OCI-M2 (cell line): ENCODE data around the gene NSUN2.
"Not testable (repeated sequence)": the region's sequence is repeated elsewhere in the genome, so short reads cannot be mapped to it uniquely, and the experiment has no call there.

ENCODE experiments used
- DNase-seq: peaks from one replicate; lab custom pipeline; 2025; ENCODE audit not compliant: unreplicated experiment; lab: John Stamatoyannopoulos, UW

The NSUN2 gene

DNA sequence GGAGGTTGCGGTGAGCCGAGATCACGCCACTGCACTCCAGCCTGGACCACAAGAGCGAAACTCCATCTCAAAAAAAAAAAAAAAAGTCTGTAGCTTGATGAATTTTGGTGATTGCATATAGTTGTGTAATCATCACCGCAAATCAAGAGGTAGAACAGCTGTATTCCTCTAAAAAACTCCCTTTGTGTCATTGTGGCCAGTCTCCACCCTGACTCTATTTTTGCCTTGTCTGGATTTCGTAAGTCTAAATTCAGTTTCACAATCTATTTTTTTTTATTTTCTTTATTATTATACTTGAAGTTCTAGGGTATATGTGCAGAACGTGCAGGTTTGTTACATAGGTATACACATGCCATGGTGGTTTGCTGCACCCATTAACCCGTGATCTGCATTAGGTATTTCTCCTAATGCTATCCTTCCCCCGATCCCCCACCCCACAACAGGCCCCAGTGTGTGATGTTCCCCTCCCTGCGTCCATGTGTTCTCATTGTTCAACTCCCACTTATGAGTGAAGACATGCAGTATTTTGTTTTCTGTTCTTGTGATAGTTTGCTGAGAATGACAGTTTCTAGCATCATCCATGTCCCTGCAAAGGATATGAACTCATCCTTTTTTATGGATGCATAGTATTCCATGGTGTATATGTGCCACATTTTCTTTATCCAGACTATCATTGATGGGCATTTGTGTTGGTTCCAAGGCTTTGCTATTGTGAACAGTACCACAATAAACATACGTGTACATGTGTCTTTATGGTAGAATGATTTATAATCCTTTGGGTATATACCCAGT is 12.9 kb upstream of the NSUN2 start:
- not testable (repeated sequence) for DNase-seq

DNA sequence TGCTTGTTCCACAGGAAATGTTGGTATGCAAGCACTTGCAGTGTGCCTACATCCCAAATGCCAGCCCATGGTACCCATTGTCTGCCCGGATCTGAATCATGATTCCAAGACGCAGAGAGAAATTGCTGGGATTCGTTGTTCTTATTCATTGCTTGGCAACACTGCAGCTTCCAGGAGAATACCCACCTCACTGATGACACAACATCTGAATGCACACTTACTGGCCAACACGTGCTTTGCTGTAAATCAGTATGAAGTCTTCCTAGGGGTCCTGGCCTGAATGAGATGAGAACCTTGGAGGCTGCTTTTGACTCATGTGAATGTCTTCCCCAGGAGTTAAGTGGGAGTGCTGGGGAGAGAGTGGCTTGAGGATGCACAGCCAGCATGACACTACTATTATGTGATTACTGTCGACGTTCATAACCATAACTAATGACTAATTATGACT is 12.0 kb upstream of the NSUN2 start:
- DNase-seq = no peak

DNA sequence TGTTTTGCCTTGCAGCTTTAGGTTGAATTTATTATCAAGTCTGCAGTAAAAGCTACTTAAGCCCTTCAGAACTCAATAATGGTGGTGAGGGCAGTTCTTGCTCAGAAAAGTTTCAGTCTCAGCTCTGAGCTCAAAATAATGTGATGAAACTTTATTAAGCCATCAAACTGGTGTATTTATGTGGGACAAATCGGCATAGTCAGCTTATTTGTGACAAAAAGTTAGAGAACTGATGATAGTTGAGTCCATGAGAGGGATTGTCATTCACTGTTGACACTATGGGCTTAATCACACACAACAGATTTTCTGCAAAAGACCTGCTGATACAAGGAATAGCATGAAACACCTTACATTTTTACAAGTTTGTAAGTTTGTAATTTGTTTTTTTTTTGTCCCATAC is 9.8 kb upstream of the NSUN2 start:
- no peak for DNase-seq

DNA sequence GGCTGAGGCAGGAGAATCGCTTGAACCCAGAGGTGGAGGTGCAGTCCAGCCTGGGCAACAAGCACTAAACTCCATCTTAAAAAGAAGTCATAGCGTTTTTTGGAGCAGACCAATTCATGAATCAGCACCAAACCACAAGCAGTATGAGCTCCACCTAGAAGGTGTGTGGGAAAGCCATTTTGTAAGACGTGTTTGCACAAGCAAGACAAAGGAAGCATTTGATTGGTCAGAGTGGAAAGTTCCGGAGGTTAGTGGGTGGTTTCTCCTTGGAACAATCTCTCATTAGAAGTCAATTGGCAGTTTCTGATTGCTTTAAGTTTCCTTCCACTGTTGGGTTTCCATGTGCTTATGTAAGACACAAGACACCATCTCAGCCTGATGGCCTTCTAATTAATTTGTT is 5.4 kb upstream of the NSUN2 start:
- no peak for DNase-seq

DNA sequence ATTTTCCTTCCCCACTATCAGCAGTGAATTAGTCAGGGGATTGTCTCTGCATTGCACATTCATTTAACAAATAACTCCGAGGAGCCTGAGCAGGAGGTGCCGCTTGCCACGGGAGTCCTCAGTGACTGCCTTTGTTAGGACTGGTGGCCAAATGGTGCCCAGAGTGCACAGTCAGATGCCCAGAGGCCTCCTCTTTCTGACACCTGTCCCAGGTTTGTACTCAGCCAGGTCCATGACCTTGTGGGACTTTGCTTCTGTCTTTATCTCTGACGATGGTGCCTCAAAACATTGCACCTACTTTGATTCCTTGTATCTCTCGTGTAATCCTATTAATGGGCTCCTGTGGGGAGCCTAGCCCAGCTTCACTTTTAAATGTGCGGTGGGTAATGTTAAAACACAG is 4.7 kb upstream of the NSUN2 start:
- no peak for DNase-seq

DNA sequence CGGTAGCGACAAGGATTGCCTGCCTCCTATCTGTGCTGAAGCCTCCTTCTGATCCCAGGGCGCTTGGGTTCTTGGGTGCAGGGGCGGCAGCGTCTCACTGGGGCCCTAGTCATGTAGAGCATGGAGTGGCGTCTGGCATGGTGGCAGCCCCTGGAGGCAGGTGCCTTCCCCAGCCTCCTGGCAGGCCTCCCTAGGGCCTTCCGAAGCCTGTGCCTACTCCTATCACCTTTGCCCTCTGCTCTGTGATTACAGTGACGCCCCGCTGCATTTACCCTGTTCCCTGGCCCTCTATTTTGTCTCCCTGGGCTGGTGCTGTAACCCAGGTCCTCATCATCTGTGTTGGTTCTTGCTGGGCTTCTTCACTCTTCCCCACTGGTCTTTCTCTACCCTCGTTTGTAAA is 4.2 kb upstream of the NSUN2 start:
- DNase-seq = no peak

DNA sequence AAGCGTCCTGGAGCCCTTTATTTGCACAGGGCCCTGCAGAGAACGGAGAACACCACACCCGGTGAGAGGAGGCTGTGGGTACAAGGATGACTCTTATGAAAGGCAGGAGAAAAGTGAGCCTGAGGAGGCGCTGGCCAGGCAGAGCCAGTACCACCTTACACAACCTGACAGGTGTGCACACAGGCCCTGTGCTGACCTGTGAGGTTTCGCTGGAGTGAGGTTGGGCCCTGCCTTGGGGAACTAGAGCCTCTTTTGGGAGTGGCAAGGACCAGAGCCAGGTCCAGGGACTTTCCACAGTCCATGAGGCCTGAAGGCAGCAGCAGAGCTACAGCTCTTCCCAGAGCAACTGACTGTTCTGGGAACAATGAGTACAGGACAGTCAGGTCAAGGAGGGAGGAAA is 3.4 kb upstream of the NSUN2 start:
- no peak for DNase-seq

DNA sequence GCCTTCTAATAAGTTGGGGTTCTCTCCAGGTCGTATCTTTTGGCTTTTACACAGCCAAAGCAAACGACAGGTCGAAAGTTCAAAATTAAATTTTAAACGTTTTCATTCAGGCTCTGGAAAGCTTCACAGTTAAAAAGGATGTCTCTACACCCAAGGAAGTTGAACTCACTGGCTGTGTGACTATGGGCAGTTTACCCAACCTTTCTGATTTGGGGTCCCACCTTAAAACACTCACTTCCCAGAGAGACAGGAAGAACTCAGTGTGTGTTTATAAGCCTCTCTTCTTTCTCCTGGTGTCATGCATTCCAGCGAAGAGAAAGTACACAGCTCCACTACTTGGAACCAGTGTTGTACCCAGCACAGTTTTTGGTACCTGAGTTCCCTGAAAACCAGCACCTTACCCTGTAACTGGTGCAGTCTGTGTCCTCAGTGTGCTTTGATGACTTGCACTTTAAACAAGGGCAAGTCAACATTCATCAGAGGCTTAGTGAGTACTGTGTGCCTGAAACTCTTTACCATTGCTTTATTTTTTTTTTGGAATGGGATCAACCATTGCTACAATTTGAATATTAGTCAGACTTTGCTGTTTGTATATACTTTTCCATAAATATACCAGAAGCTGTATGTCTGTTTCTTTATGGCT is 2.1 kb upstream of the NSUN2 start:
- DNase-seq = no peak

DNA sequence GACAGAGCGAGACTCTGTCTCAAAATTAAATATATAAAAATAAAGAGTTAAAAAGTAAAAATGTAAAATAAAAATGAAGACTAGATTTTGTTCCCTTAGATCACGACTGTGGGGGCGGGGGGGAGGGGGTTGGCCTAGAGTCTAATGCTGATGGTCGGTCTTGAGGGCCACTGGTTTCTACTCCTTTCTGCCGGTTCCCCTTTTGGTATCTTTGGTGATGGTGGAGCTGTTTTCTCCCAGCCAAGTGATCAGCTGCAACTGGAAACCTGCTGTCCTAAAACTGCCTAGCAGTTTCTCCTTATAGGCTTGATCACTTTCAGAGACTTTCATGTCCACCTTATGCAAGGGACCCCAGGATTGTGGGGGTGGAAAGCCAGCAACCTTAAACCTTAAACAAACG is 1.5 kb upstream of the NSUN2 start:
- DNase-seq = no peak

DNA sequence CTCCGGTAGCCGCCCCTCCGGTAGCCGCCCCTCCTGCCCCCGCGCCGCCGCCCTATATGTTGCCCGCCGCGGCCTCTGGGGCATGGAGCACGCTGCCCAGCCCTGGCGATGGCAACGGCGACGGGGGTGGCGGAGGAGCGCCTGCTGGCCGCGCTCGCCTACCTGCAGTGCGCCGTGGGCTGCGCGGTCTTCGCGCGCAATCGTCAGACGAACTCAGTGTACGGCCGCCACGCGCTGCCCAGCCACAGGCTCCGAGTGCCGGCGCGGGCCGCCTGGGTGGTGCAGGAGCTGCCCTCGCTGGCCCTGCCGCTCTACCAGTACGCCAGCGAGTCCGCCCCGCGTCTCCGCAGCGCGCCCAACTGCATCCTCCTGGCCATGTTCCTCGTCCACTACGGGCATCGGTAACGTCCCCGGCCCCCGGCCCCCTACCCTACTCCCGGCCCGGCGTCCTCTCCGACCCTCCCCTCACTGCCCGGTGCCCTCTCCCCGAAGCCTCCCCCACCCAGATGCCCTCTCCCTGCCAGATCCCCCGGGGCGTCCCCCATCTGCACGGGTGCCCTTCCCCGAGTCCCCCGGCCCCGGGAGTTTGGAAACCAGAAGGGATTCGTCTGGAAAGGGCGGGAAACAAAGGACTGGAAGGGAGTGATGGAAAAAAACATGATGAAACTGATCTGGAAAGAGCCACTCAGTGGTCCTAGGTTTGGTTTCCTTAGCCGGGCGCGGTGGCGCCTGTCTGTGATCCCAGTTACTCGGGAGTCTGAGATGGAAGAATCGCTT is 813 bp upstream of the NSUN2 start:
- DNase-seq = no peak

DNA sequence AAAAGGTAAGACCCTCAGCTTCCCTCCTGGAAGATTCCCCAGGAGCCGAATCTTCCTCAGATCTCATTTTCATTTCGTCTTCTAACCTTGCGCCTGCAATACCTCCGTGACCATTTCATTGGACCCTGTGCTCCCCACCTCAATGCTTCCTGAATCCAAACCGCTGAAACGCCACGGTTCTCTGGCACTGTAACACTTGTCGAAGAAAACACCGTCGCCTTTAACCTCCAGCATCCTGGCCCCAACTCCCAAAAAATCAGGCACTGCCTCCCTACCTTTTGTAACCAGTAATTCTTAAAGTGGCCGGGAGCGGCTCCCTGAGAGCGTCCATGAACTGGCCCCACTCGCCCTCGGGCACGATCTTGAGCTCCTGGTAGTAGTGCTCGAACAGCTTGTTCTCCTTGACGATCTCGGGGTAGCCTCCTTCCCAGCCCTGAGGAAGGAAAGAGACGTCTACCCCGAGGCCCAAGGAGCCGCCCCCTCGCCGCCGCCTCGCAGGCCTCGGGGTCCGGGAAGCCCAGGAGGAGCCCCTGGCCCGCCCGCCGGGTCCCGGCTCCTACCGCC is 438 bp downstream of the NSUN2 start:
- DNase-seq = no peak

DNA sequence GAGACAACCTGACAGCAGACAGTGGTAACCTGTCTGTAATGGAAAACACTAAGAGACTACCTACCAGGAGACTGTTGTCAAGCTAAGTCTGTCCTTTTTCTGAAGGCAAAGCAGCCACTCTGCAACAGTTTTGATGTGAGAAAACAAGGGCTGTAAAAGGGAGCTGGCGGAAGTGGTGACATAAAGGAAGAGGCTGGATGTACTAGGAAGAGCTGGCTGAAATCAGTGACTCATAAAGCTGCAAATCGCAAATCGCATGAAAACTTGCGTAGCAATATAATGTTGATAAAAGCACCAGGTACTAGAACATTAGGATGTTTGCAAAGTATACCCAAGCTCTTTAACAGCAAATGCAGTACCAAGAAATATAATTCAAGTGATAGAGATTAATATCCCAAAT is 1.4 kb downstream of the NSUN2 start:
- DNase-seq = no peak

DNA sequence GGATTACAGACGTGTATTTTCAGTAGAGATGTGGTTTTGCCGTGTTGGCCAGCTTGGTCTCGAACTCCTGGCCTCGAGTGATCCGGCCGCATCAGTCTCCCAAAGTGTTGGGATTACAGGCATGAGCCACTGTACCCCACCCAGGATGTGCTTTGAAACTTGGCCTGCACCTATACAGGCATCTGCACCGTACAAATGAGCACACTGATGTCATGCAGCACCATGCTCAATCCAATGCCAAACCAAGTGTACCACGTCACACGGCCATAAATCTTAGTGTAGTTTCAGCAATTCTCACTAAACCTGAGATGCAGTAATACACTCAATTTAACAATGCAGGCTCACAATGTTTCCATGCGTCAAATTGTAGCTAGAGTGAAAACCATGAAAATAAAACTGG is 6.3 kb downstream of the NSUN2 start:
- DNase-seq = no peak

DNA sequence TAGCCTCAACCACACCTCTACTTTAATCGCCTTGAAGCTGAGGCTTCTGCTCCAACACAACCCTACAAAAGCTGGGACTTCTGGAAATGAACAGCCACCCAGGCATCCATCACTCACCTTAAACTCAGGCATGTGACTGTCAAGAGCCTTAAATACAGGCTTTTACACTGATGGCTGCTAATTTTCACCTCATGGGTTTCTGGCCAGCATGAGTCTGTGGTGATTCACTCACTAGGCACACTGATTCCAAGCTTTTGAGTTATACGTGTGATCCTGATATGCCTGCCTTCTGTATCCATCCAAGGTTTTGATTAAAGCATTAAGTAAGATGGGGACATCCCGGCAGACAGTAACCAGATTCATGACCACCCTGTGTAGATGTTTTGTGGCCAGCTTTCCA is 8.9 kb downstream of the NSUN2 start:
- DNase-seq = no peak

DNA sequence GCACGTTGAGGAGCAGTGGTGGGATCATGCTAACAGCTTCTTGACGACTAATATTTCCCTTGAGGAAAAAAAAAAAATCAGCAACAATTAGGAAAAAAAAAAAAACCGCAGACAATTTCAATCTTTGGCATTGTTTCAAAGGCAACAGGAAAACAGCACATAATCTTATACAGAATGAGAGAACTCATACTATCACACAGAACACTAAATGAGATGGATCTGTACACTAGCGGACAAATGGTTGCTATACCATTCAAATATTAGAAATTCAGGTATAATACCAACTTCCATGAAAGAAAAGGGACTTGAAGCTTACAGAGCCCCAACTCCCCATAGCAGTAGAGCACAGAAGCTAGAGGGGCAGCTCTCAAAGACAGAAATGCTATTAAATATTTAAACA is 9.6 kb downstream of the NSUN2 start:
- no peak for DNase-seq

DNA sequence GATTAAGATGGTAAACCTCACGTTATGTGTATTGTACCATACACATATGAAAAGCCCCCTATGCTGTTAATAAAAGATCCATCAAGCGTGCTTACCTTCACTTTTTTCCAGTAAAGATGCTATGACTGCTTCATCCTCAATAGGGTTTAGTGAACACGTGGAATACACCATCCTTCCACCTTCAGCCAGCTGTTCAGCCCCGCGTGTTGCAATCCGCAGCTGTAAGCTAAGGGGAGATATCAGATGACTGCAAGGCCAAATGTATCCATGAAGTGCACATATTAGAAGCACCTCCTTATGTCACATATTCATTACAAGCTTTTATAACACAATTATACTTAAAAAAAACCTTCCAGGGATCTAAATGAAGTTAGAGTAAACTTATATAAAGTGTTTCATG is 16.2 kb downstream of the NSUN2 start:
- no peak for DNase-seq

DNA sequence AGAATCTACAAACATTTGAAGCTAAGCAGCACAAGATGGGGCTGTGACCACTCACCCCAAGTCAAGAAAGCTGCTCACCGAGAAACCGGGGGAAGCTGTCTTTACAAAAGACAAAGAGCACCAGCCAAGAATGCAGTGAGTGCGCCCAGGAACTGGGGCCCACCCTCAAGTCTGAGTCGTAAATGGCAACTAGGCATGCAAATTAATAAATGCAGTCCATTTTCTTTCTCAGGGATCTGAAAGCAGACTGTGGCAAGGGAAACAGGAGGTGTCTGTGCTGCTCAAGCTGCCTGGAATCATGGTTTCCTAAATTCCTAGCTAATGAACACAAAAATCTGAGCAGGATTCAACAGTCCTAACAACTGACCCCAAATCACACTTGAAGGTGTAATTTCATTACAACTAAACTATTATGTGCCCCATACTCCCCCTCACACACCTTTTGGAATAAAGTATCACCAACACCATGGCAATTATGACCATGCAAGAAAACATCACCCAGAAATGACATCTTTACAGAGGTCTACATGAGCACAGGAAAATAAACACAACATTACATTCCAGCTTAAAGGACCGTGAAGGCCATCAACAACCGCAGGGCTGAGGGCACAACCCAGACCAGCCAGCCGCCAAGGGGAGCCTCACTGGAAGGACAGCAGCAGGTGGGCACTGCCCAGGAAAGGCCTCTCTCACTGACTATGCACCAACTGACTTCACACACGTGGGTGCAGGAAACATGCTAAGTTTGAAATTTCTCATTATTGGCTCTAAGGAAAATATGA is 17.6 kb downstream of the NSUN2 start:
- no peak for DNase-seq

DNA sequence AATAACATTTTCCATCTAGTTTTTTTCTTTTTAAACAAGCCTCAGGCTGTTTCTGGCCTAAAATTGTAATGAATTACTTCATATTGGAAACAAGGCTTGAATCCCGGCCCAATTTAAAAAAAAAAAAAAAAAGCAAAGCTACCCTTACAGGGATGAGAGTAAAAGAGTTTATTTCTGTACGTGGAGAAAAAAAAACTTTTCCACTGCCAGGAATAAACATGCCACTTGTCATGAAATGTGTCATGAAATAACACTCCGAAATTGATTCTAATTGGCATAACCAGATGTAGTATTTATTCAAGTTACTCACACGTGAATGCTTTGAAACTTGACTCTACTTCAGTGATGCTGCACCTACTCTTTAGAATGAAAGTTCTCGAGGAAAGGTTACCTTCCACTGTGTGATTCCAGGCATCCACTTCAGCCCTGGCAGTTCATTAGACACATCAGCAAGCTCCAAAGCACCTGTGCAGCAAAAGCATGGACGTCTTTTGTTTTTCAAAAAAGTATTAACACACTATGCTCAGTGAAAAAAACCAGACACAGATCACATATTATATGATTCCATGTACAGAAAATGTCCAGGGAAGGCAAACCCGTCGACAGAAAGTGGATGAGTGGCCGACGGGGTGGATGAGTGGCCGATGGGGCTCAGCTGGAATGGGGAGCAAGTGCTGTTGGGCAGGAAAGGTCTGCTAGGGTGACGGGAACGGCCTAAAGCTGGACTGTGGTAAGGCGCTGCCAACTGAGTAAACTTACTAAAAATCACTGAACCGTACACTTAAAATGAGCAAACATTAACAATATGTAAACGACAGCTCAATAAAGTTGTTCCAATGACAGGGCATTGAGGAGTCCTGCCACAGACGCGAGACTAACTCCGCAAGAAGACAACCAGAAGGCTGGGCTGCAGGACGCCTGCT is 21.2 kb downstream of the NSUN2 start:
- DNase-seq = no peak

DNA sequence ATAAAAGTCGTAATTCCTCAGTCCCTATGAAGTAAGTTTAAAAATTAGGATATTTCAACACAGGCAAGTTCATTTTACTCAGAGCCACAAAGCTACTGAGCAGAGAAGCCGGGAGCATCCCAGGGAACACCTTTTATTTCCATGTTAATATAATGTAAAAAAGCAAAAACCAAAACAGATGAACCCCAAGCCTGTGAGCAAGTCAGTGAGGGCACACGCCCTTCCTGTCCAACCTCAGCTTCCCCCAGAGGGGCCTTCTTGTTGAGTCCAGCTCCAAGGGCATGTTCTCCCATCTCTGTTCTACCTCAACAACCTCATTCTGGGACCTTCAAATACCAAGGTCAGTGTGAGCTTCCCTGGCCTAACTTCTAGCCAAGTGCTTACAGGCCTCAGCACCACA is 24.8 kb downstream of the NSUN2 start:
- no peak for DNase-seq

DNA sequence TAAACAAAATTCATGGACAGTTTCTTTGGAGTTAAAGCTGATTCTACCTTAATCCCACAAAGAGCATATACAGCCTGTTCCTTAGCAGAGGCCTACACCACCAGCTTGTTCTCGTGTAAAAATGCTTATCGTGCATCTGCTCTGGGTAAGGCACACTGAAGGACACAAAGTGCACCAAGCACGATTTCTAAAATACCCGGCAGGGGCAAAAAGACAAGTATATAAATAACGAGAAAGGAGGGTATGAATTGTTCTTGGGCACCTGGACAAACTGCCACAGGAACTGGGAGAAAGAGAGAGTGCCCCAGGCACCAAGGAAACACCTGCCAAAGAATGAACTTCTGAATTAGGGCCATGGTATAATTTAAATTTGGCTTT is 25.3 kb downstream of the NSUN2 start:
- no peak for DNase-seq
